Breast epithelium (tissue), 4 donors: Measurements from ENCODE around the gene ST8SIA5. TPM values are rescaled to one million over a fixed set of nuclear protein-coding genes. Genes with fewer than 3 reads are reported as not detected.

ENCODE experiments used
- DNase-seq, 2 donors: peaks; one replicate each; pipeline ENCODE4 v3.0.0-alpha.2; 2019; ENCODE audit warnings: low spot score in 2 of 2
- H3K27ac ChIP-seq, 2 donors: fragments of 200-600 bp; sonication (generic) in 1 of 2; one replicate each; pipeline ENCODE4 v1.5.1; 2016 to 2019; ENCODE audit warnings: mild to moderate bottlenecking in 1 of 2
- H3K27me3 ChIP-seq, 2 donors: fragments of 200-600 bp; sonication (generic) in 1 of 2; one replicate each; pipeline versions ENCODE4 v1.5.1 to v1.6.0; 2017 to 2019; ENCODE audit warnings: control low read depth in 1 of 2, mild to moderate bottlenecking in 1 of 2
- H3K36me3 ChIP-seq: fragments of 200-600 bp; one replicate; pipeline ENCODE4 v1.5.1; 2019
- H3K4me1 ChIP-seq, 2 donors: fragments of 200-600 bp; sonication (generic); one replicate each; pipeline ENCODE4 v1.5.1; 2016 to 2019; ENCODE audit warnings: control low read depth in 1 of 2
- H3K4me3 ChIP-seq, 3 donors: fragments of 200-600 bp; sonication (generic); 1 replicate in 2 of 3; 2 replicates in 1 of 3; pipeline ENCODE4 v1.5.1; 2016 to 2019; ENCODE audit warnings: mild to moderate bottlenecking in 3 of 3, moderate library complexity in 2 of 3
- H3K9me3 ChIP-seq, 2 donors: fragments of 200-600 bp; sonication (generic) in 1 of 2; one replicate each; pipeline ENCODE4 v1.5.1; 2016 to 2019; ENCODE audit warnings: control low read depth in 1 of 2
- POLR2A ChIP-seq: fragments of 450-650 bp; IDR thresholded peaks from one replicate; pipeline ENCODE4 v1.6.1; 2016; ENCODE audit warnings: antibody characterized with exemption, mild to moderate bottlenecking, moderate library complexity
- POLR2AphosphoS5 ChIP-seq, 3 donors: sonication (generic); formaldehyde crosslinking; IDR thresholded peaks; one replicate each; pipeline ENCODE4 v1.6.1; 2017; ENCODE audit warnings: antibody characterized with exemption in 3 of 3
- intact Hi-C: fragments of 100-400 bp; cut with DNase I; formaldehyde crosslinking; loops from one replicate; pipeline ENCODE4 v1.15.1; 2023; ENCODE audit warnings: low total_unique reads
- total RNA-seq, 3 donors: library from RNA; depleted of rRNA; stranded (reverse); fragments of >200 nt; gene quantifications; one replicate each; pipeline ENCODE4 v1.1.0, GENCODE V29; 2016
- TF ChIP-seq, protein P1 (sequence below), 3 donors: fragments of 450-650 bp; IDR thresholded peaks; one replicate each; pipeline ENCODE4 v1.5.1; 2016 to 2017; ENCODE audit warnings: antibody characterized with exemption in 3 of 3, mild to moderate bottlenecking in 3 of 3, moderate library complexity in 3 of 3

The ST8SIA5 gene
- total RNA-seq, 3 donors from 2014 or later: 0.29 to 0.33 TPM; not detected in 1

DNA sequence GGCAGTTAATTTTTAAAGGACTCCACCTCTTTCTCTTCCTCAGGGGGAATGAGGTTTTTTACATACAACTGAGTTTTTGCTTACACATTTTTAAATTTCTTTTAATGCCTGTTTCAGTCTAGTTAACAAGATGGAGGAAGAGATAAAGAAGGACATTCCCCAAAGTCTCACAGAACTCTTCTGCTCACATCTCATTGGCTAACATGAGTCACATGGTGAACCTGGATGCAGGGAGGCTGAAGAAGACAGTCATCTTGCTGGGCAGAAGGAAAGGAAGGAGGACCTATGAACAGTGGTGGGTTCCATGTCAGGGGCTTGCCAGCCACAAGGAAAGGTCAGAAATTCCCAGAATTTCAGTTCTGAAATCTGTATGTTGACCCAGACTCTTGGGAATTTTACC, 10.4 kb upstream of the ST8SIA5 start:
- Histone ChIP-seq H3K27me3 (no peaks in the 10 kb centered on the region), H3K27ac (no peak overlapping the region), H3K4me3 (no peak overlapping the region), H3K4me1 (no peaks in the 10 kb centered on the region), H3K9me3 (no peaks in the 10 kb centered on the region), H3K36me3 (no peaks in the 10 kb centered on the region)
- no peak for DNase-seq
- TF ChIP-seq, protein P1, sequence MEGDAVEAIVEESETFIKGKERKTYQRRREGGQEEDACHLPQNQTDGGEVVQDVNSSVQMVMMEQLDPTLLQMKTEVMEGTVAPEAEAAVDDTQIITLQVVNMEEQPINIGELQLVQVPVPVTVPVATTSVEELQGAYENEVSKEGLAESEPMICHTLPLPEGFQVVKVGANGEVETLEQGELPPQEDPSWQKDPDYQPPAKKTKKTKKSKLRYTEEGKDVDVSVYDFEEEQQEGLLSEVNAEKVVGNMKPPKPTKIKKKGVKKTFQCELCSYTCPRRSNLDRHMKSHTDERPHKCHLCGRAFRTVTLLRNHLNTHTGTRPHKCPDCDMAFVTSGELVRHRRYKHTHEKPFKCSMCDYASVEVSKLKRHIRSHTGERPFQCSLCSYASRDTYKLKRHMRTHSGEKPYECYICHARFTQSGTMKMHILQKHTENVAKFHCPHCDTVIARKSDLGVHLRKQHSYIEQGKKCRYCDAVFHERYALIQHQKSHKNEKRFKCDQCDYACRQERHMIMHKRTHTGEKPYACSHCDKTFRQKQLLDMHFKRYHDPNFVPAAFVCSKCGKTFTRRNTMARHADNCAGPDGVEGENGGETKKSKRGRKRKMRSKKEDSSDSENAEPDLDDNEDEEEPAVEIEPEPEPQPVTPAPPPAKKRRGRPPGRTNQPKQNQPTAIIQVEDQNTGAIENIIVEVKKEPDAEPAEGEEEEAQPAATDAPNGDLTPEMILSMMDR (IDR thresholded peaks at IDR 0.05): no peak
- no peak for TF ChIP-seq POLR2AphosphoS5 (IDR thresholded peaks at IDR 0.05)
- TF ChIP-seq POLR2A: no peak
- intact Hi-C loops: no loop called here

DNA sequence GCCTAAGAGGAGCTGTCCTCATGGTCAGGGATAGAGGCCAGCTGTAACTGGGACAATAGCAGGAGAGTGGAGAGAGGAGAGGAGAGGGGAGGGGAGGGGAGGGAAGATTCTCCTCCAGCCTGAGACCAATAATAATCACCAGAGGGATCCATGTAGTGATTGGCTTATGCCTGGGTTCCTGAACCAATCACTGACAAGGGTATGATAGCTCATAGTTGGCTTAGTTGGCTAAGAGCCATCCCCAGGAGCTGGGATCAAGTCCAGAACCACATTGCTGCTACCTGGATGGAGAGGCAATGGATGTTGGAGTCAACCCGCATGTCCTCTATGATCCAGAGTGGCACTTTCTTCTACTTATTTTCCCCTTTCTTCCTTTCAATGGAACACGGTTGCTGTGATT, 7.7 kb upstream of the ST8SIA5 start:
- intact Hi-C loops: no loop called here
- no peak overlapping the region for H3K4me3 ChIP-seq
- TF ChIP-seq POLR2A (no peak), POLR2AphosphoS5 (IDR thresholded peaks at IDR 0.05) (no peak)
- TF ChIP-seq, protein P1 (IDR thresholded peaks at IDR 0.05): no peak
- no peaks in the 10 kb centered on the region for H3K36me3 ChIP-seq
- H3K27me3 ChIP-seq: peaks cover 0 to 9% of the 10 kb centered on the region in 2 donors
- H3K4me1 ChIP-seq: no peaks in the 10 kb centered on the region
- no peak overlapping the region for H3K27ac ChIP-seq
- no peak for DNase-seq
- no peaks in the 10 kb centered on the region for H3K9me3 ChIP-seq

DNA sequence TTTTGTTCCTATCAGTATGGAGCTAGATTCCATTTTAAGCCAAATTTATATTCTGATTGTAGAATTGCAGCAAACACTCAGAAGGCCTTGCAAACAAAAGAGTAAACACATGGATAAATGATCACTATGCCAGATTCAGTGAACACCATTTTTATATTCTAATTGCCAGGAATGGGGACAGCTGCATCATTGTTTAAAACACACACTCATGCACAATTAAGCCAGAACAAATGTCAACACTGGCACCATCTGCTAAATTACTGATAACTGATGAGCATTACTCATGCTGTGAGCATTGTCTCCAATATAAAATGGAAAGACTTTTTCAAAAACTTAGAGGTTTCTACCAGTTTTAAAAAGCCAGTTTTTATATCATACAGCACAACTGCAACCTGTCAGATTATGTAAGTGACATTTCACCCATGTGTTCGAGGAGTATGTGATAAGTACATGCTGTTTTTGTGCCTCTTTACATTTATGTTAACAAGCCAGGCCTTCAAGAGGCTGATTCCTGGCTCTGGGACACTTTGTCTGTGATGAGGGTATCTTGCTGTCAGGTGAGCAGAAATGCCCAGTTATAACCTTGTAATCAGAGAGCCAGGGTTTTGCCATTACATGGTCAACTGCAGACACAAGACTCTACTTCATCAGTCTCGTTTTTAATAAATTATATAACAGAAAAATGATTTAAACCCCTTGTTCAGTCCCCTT, 4.4 kb upstream of the ST8SIA5 start:
- H3K27ac ChIP-seq: no peak overlapping the region
- H3K27me3 ChIP-seq: peaks cover 0 to 38% of the 10 kb centered on the region in 2 donors
- TF ChIP-seq POLR2AphosphoS5 (IDR thresholded peaks at IDR 0.05) (no peak), POLR2A (no peak)
- TF ChIP-seq, protein P1 (IDR thresholded peaks at IDR 0.05): no peak
- no peak overlapping the region for H3K4me3 ChIP-seq
- no peaks in the 10 kb centered on the region for H3K4me1 ChIP-seq
- H3K9me3 ChIP-seq: no peaks in the 10 kb centered on the region
- intact Hi-C loops: no loop called here
- H3K36me3 ChIP-seq: no peaks in the 10 kb centered on the region
- no peak for DNase-seq

DNA sequence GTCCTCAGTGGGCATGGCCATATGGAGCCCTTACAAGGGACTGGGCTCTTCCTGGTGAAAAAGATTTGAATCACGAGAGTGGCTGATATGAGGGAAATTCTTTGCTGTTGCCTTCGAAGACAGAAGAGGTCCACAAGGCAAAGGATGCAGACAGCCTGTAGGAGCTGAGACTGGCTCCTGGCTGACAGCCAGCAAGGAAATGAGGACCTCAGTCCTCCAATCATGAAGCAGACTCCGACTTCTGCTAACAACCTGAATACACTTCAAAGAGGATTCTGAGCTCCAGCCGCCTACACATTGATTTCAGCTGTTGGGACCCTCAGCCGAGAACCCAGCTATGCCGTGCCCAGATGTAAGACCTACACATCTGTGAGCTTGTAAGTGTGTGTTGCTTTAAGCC, 3.0 kb upstream of the ST8SIA5 start:
- peaks cover 0 to 45% of the 10 kb centered on the region in 2 donors for H3K27me3 ChIP-seq
- no peaks in the 10 kb centered on the region for H3K36me3 ChIP-seq
- H3K4me3 ChIP-seq: no peak overlapping the region
- no peak overlapping the region for H3K27ac ChIP-seq
- no peak for DNase-seq
- TF ChIP-seq POLR2A (no peak), POLR2AphosphoS5 (IDR thresholded peaks at IDR 0.05) (no peak)
- TF ChIP-seq, protein P1 (IDR thresholded peaks at IDR 0.05): no peak
- H3K9me3 ChIP-seq: no peaks in the 10 kb centered on the region
- no peaks in the 10 kb centered on the region for H3K4me1 ChIP-seq
- intact Hi-C loops: no loop called here

DNA sequence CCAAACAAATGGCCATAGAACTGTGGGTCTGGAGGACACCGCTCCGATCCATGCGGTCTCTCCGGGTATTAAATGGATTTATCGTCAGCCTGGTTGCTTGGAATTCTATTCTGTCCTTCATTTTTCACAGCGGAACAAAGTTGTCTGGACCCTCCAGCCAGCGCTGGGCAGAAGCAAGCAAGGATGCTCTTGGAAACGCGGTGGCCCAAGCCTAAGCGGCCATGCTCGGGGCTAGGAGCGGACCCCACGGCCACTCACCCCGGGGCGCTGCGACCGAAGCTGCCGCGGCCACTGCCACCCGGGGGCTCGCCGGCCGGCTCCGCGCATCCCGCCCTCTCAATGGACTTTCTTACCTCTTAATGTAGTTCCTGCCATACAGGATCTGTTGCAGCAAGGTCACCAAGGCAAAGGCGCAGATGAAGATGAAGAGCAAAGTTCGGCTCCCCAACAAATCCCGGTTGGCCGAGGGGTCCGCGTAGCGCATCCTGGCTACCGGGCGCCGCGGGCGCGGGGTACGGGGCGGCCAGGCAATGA, 761 bp downstream of the ST8SIA5 start:
- TF ChIP-seq POLR2A (no peak), POLR2AphosphoS5 (IDR thresholded peaks at IDR 0.05) (no peak)
- TF ChIP-seq, protein P1 (IDR thresholded peaks at IDR 0.05): no peak
- DNase-seq: no peak
- Histone ChIP-seq H3K27me3 (peaks cover 0 to 45% of the 10 kb centered on the region in 2 donors), H3K4me3 (peak overlapping the region in 2 of 3 donors; percentile 37 to 53), H3K4me1 (no peaks in the 10 kb centered on the region), H3K9me3 (no peaks in the 10 kb centered on the region), H3K27ac (no peak overlapping the region), H3K36me3 (no peaks in the 10 kb centered on the region)
- intact Hi-C loops: no loop called here
